ENCODE data around the gene KLK14. TPM values are rescaled to one million over a fixed set of nuclear protein-coding genes. Genes with fewer than 3 reads are reported as not detected.

KLK14 gene
- total RNA-seq, 2 donors from 2014 or later = not detected

- Histone ChIP-seq H3K27ac (no peak overlapping the region), H3K4me1 (ENCODE audit: control insufficient read depth in 1 of 2, low read depth in 2 of 2) (no peaks in the 10 kb centered on the region), H3K27me3 (replicated peaks; ENCODE audit: insufficient read depth) (no peaks in the 10 kb centered on the region), H3K4me3 (no peak overlapping the region), H3K36me3 (no peaks in the 10 kb centered on the region), H3K9me3 (no peaks in the 10 kb centered on the region)
- TF ChIP-seq CTCF (IDR thresholded peaks at IDR 0.05) = no peak
- DNase-seq (ENCODE audit: low spot score) = no peak
- ATAC-seq (ENCODE audit: insufficient number of reproducible peaks, low FRiP score, low read depth) = no peak
These were observed 26.8 kb downstream of the KLK14 start for GRCh38 chr19:51055866-51056265.

GRCh38 chr19:51047031-51047335 lies 35.7 kb downstream of the KLK14 start:
- DNase-seq (ENCODE audit: low spot score) = no peak
- TF ChIP-seq CTCF (IDR thresholded peaks at IDR 0.05) = no peak
- H3K36me3 ChIP-seq = no peaks in the 10 kb centered on the region
- no peak for ATAC-seq (ENCODE audit: insufficient number of reproducible peaks, low FRiP score, low read depth)
- H3K4me3 ChIP-seq = no peak overlapping the region
- no peaks in the 10 kb centered on the region for H3K4me1 ChIP-seq (ENCODE audit: control insufficient read depth in 1 of 2, low read depth in 2 of 2)
- H3K9me3 ChIP-seq = no peaks in the 10 kb centered on the region
- no peak overlapping the region for H3K27ac ChIP-seq
- no peaks in the 10 kb centered on the region for H3K27me3 ChIP-seq (replicated peaks; ENCODE audit: insufficient read depth)

- H3K9me3 ChIP-seq = no peaks in the 10 kb centered on the region
- no peaks in the 10 kb centered on the region for H3K4me1 ChIP-seq (ENCODE audit: control insufficient read depth in 1 of 2, low read depth in 2 of 2)
- no peaks in the 10 kb centered on the region for H3K36me3 ChIP-seq
- no peak for DNase-seq (ENCODE audit: low spot score)
- no peak overlapping the region for H3K27ac ChIP-seq
- H3K4me3 ChIP-seq = no peak overlapping the region
- no peaks in the 10 kb centered on the region for H3K27me3 ChIP-seq (replicated peaks; ENCODE audit: insufficient read depth)
- no peak for TF ChIP-seq CTCF (IDR thresholded peaks at IDR 0.05)
- ATAC-seq (ENCODE audit: insufficient number of reproducible peaks, low FRiP score, low read depth) = no peak
These were observed 38.4 kb downstream of the KLK14 start for GRCh38 chr19:51044327-51044726.

GRCh38 chr19:51043497-51043896 lies 39.2 kb downstream of the KLK14 start:
- H3K36me3 ChIP-seq = no peaks in the 10 kb centered on the region
- H3K4me1 ChIP-seq (ENCODE audit: control insufficient read depth in 1 of 2, low read depth in 2 of 2) = no peaks in the 10 kb centered on the region
- DNase-seq (ENCODE audit: low spot score) (no peak), ATAC-seq (ENCODE audit: insufficient number of reproducible peaks, low FRiP score, low read depth) (no peak)
- H3K9me3 ChIP-seq = no peaks in the 10 kb centered on the region
- H3K27me3 ChIP-seq (replicated peaks; ENCODE audit: insufficient read depth) = no peaks in the 10 kb centered on the region
- H3K4me3 ChIP-seq = no peak overlapping the region
- H3K27ac ChIP-seq = no peak overlapping the region
- no peak for TF ChIP-seq CTCF (IDR thresholded peaks at IDR 0.05)

GRCh38 chr19:51040151-51040550 lies 42.5 kb downstream of the KLK14 start:
- Histone ChIP-seq H3K4me1 (ENCODE audit: control insufficient read depth in 1 of 2, low read depth in 2 of 2) (no peaks in the 10 kb centered on the region), H3K36me3 (no peaks in the 10 kb centered on the region), H3K27ac (no peak overlapping the region), H3K9me3 (no peaks in the 10 kb centered on the region), H3K4me3 (no peak overlapping the region), H3K27me3 (replicated peaks; ENCODE audit: insufficient read depth) (no peaks in the 10 kb centered on the region)
- no peak for DNase-seq (ENCODE audit: low spot score)
- no peak for ATAC-seq (ENCODE audit: insufficient number of reproducible peaks, low FRiP score, low read depth)
- TF ChIP-seq CTCF (IDR thresholded peaks at IDR 0.05) = no peak

Data from thoracic aorta (tissue), 2 donors.